Activated T-helper 17 cell treated with anti-CD3 and anti-CD28 coated beads, Interleukin-2, amount 50 U/mL, for 72 hours (primary cell): Measurements from ENCODE around the gene PPP1R3E. TPM values are rescaled to one million over a fixed set of nuclear protein-coding genes. Genes with fewer than 3 reads are reported as not detected.
A peak's percentile ranks its signal among the peaks of the same experiment; 100 is the strongest.

Experiments
- ATAC-seq: fragments of 150-1000 bp; cut with Tn5 transposase; replicated peaks from 2 replicates; pipeline ENCODE4 v1.10.0; 2021; ENCODE audit warnings: mild to moderate bottlenecking, moderate library complexity
- H3K27ac Mint-ChIP-seq: one replicate; pipeline ENCODE4 v1.8.0; 2022; ENCODE audit warnings: mixed read lengths
- H3K27me3 Mint-ChIP-seq: one replicate; pipeline ENCODE4 v1.8.0; 2022; ENCODE audit warnings: mixed read lengths
- H3K36me3 Mint-ChIP-seq: one replicate; pipeline ENCODE4 v1.8.0; 2022; ENCODE audit warnings: low read depth, mild to moderate bottlenecking, mixed read lengths
- H3K4me1 Mint-ChIP-seq: one replicate; pipeline ENCODE4 v1.8.0; 2022; ENCODE audit warnings: mixed read lengths
- H3K4me3 Mint-ChIP-seq: one replicate; pipeline ENCODE4 v1.8.0; 2022; ENCODE audit warnings: mild to moderate bottlenecking, mixed read lengths
- H3K9me3 Mint-ChIP-seq: one replicate; pipeline ENCODE4 v1.8.0; 2022; ENCODE audit warnings: mixed read lengths
- total RNA-seq, 2 donors: library from RNA; stranded (reverse); gene quantifications; one replicate each; pipeline ENCODE4 v1.2.3, GENCODE V29; 2022

Gene PPP1R3E
- total RNA-seq, 2 donors from 2014 or later: 21.1 to 68.8 TPM

- Mint-ChIP-seq H3K27me3 (peaks cover 20% of the 10 kb centered on the region), H3K27ac (peak overlapping the region; percentile 66), H3K4me3 (no peak overlapping the region), H3K4me1 (no peaks in the 10 kb centered on the region), H3K9me3 (no peaks in the 10 kb centered on the region), H3K36me3 (no peaks in the 10 kb centered on the region)
- ATAC-seq: no peak
Observed at GRCh38 chr14:23308721-23309445, 6.2 kb upstream of the PPP1R3E start.

- H3K27ac Mint-ChIP-seq: peak overlapping the region; percentile 66
- no peak for ATAC-seq
- H3K27me3 Mint-ChIP-seq: peaks cover 20% of the 10 kb centered on the region
- H3K9me3 Mint-ChIP-seq: no peaks in the 10 kb centered on the region
- peaks cover 5% of the 10 kb centered on the region for H3K4me1 Mint-ChIP-seq
- no peak overlapping the region for H3K4me3 Mint-ChIP-seq
- peaks cover 1% of the 10 kb centered on the region for H3K36me3 Mint-ChIP-seq
Observed at GRCh38 chr14:23307687-23308644, 5.3 kb upstream of the PPP1R3E start.

DNA sequence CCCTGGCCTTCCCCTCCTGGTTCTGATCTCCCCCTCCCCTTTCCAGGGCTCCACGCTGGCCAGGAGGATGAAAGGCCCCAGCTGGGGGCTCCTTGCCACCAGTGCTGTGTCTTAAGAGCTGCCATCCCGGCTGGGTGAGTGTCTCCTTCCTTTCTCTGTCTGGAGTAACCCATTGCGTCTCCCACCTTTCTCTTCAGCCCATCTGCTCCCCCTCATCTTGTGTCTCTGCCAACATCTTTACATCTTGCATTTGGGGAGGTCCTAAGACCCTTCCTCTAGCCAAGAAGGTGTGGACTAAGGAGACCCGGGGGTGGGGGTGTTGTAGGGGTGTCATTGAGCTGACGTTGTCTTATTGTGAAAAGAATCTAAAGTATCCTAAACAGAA is 4.5 kb upstream of the PPP1R3E start:
- H3K9me3 Mint-ChIP-seq: no peaks in the 10 kb centered on the region
- H3K27ac Mint-ChIP-seq: no peak overlapping the region
- peaks cover 20% of the 10 kb centered on the region for H3K27me3 Mint-ChIP-seq
- no peak for ATAC-seq
- peaks cover 5% of the 10 kb centered on the region for H3K4me1 Mint-ChIP-seq
- H3K4me3 Mint-ChIP-seq: no peak overlapping the region
- H3K36me3 Mint-ChIP-seq: peaks cover 8% of the 10 kb centered on the region

DNA sequence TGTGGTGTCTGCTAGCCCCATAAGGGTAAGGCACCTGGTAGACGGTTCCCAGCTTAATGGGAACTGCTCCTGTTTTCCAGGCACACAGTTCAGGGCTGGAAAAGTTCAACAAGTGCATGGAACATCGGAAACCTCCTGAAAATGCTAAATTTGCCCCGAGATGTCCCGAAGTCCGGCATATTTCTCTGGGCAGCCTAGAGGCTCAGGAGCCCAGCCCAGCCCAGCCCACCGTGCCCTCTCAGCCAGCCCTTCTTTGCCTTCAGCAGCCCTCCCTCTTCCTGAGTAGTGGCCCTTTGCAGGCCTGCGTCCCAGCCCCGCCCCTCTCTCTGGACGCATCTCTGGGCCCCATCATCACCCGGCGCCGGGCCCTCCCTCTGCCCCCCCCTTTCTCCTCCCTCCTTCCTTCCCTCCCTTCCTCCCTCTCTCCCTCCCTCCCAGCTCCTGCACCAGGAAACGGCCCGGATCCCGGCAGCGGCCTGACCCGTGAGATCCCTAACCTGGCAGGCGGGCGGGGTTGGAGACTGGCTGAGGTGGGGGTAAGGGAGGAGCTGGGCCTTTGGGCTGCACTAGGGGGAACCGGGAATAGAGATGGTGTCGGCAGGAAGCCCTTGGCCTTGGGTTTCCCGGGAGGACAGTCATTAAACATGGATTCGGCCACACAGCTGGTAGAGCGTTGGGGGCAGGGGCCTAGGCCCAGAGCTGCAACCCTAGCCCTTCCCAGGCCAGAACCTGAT is 3.9 kb upstream of the PPP1R3E start, which contains the start of gene BCL2L2:
Gene BCL2L2 (plus strand): TSS at position 422 of the 734 bp plus-strand sequence. CDS start 935 bp downstream, outside the sequence.
- ATAC-seq: no peak
- Mint-ChIP-seq H3K9me3 (no peaks in the 10 kb centered on the region), H3K4me3 (no peak within 1 kb of the TSS), H3K36me3 (peaks cover 8% of the 10 kb centered on the region), H3K4me1 (peaks cover 5% of the 10 kb centered on the region), H3K27me3 (peaks cover 20% of the 10 kb centered on the region), H3K27ac (no peak within 1 kb of the TSS)

DNA sequence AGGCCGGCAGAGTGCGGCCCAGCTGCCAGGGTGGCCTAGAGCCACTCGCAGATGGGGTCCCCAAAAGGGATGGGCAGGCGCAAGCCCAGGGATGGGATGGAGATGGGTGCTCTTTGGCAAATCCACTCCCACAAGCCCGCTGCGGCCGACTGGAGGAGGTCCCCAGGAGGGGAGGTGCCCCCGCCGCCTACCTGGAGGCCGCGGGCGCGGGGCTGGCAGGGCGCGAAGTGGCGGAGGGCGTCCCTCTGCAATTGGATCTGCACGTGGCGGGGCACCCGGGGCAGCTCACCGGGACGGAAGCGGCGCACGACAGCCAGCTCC is 730 bp downstream of the PPP1R3E start:
- Mint-ChIP-seq H3K36me3 (peaks cover 55% of the 10 kb centered on the region), H3K27me3 (peaks cover 6% of the 10 kb centered on the region), H3K4me1 (peaks cover 10% of the 10 kb centered on the region), H3K27ac (peak overlapping the region; percentile 93), H3K9me3 (no peaks in the 10 kb centered on the region), H3K4me3 (peak overlapping the region; percentile 96)
- ATAC-seq: peak; percentile 15

DNA sequence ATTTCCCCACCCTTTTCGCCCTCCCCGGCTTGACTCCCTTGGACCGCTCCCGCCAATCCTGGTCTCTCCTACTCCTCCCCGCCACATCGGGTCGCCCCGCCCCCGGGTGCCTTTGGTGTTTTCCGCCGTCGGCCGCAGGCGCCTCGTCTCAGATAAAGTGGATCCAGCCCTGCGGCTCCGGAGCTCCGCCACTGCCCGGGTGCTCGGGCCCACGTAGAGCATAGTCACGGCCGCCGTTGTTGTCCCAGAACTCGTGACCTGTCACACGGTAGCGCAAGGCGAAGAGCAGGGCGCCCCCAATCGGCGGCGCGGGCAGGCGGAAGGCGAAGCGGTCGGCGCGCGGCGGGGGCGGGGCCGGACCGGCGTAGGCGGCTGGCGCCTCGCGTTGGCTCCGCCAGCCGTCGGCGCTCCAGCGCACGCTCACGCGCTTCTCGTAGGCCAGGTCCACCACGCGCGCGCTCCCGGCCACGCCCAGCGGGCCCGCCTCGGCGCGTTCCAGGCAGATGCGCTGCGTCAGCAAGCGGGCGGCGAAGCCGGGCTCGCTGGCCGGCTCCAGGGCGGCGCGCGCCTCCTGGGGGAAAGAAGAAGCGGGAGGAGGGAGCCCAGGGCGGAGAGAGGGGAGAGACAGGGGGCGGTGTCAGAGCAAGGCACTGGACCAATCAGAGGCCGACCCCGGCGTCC is 1.2 kb downstream of the PPP1R3E start:
- H3K9me3 Mint-ChIP-seq: no peaks in the 10 kb centered on the region
- peak overlapping the region; percentile 93 for H3K27ac Mint-ChIP-seq
- H3K36me3 Mint-ChIP-seq: peaks cover 60% of the 10 kb centered on the region
- H3K4me1 Mint-ChIP-seq: peaks cover 10% of the 10 kb centered on the region
- peak; percentile 81 for ATAC-seq
- H3K4me3 Mint-ChIP-seq: peak overlapping the region; percentile 96
- H3K27me3 Mint-ChIP-seq: peaks cover 6% of the 10 kb centered on the region

DNA sequence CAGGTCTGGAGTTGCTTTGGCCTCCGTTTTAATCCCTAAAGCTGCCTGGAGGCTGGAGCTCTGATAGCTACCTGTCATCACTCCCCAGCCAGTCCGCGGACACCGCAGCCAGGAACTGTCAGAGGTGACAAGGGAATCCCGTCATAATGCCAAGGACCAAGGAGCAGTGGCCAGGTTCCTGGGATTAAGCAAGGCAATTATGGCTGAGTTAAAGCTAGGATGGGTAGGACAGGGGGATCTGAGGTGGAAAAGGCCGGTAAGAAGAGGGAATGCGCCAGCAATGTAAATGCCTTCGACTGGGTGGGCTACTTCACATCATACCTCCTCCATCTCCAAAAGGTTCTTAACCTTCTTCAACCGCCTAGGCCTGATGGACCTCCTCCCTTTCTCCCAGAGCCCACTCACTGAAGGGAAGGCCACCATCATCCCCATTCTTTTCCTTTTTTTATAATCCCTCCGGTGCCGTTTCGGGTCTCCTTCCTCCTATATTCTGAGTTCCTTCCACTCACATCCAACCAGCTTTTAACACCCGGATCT is 1.9 kb downstream of the PPP1R3E start:
- Mint-ChIP-seq H3K4me1 (peaks cover 10% of the 10 kb centered on the region), H3K27me3 (peaks cover under 1% of the 10 kb centered on the region), H3K36me3 (peaks cover 66% of the 10 kb centered on the region), H3K9me3 (no peaks in the 10 kb centered on the region), H3K27ac (peak overlapping the region; percentile 93), H3K4me3 (peak overlapping the region; percentile 96)
- no peak for ATAC-seq

GRCh38 chr14:23299986-23300686 is 2.5 kb downstream of the PPP1R3E start:
- Mint-ChIP-seq H3K36me3 (peaks cover 72% of the 10 kb centered on the region), H3K4me3 (peak overlapping the region; percentile 96), H3K27ac (peak overlapping the region; percentile 93), H3K4me1 (peaks cover 10% of the 10 kb centered on the region), H3K9me3 (no peaks in the 10 kb centered on the region), H3K27me3 (no peaks in the 10 kb centered on the region)
- ATAC-seq: no peak

- Mint-ChIP-seq H3K27me3 (no peaks in the 10 kb centered on the region), H3K4me3 (peak overlapping the region; percentile 96), H3K9me3 (no peaks in the 10 kb centered on the region), H3K36me3 (peaks cover 74% of the 10 kb centered on the region), H3K4me1 (peaks cover 10% of the 10 kb centered on the region), H3K27ac (peak overlapping the region; percentile 76)
- ATAC-seq: no peak
Observed at GRCh38 chr14:23299211-23299957, 3.3 kb downstream of the PPP1R3E start.

- Mint-ChIP-seq H3K4me3 (no peak overlapping the region), H3K27ac (no peak overlapping the region), H3K9me3 (no peaks in the 10 kb centered on the region), H3K27me3 (no peaks in the 10 kb centered on the region), H3K36me3 (peaks cover 71% of the 10 kb centered on the region), H3K4me1 (peaks cover 5% of the 10 kb centered on the region)
- ATAC-seq: no peak
Observed at GRCh38 chr14:23297611-23298277, 4.9 kb downstream of the PPP1R3E start.

DNA sequence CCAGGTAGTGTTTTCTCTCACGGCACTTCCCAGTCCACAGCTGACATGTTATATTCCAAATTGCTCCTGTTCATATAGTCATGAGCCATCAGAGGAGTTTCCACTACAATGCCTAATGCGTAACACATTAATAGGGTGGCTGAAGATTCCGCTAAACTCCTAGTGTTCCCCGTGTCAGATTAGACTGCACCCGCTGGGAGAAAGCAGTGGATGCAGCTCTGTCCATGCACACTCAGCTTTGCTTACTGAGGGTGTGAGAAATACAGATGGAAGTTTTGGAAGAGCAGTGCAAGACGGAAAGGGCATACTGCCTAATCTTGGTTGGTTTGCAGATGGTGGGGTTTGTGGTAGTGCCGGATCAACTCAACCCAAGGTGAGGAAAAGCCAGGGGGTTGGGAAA is 5.6 kb downstream of the PPP1R3E start:
- peaks cover 5% of the 10 kb centered on the region for H3K4me1 Mint-ChIP-seq
- H3K36me3 Mint-ChIP-seq: peaks cover 67% of the 10 kb centered on the region
- ATAC-seq: no peak
- H3K27me3 Mint-ChIP-seq: no peaks in the 10 kb centered on the region
- H3K4me3 Mint-ChIP-seq: no peak overlapping the region
- peak overlapping the region; percentile 38 for H3K27ac Mint-ChIP-seq
- H3K9me3 Mint-ChIP-seq: no peaks in the 10 kb centered on the region

GRCh38 chr14:23296012-23296777 is 6.5 kb downstream of the PPP1R3E start:
- H3K27ac Mint-ChIP-seq: peak overlapping the region; percentile 38

More at GRCh38 chr14:23296012-23296777, 6.5 kb downstream of the PPP1R3E start:
- no peak for ATAC-seq
- Mint-ChIP-seq H3K9me3 (no peaks in the 10 kb centered on the region), H3K27me3 (no peaks in the 10 kb centered on the region), H3K36me3 (peaks cover 66% of the 10 kb centered on the region), H3K4me3 (no peak overlapping the region), H3K4me1 (peaks cover 5% of the 10 kb centered on the region)
